Esophagus squamous epithelium (tissue), 5 donors: ENCODE data around the gene CSAD. TPM values are rescaled to one million over a fixed set of nuclear protein-coding genes. Genes with fewer than 3 reads are reported as not detected.

Source experiments
- DNase-seq: peaks from one replicate; lab custom pipeline; 2025; lab: John Stamatoyannopoulos, UW
- H3K27ac ChIP-seq, 4 donors: fragments of 200-600 bp; sonication (generic); one replicate each; pipeline ENCODE4 v1.5.1; 2016 to 2019; ENCODE audit warnings: mild to moderate bottlenecking in 1 of 4
- H3K27me3 ChIP-seq, 4 donors: fragments of 200-600 bp; sonication (generic); 1 replicate in 3 of 4; 2 replicates in 1 of 4; pipeline versions ENCODE4 v1.5.1 to v1.6.0; 2017 to 2021; ENCODE audit warnings: antibody characterized with exemption in 1 of 4
- H3K36me3 ChIP-seq, 3 donors: fragments of 200-600 bp; sonication (generic); one replicate each; pipeline ENCODE4 v1.5.1; 2016 to 2019
- H3K4me1 ChIP-seq, 3 donors: fragments of 200-600 bp; sonication (generic); one replicate each; pipeline ENCODE4 v1.5.1; 2017 to 2019
- H3K4me3 ChIP-seq, 4 donors: fragments of 200-600 bp; sonication (generic); 1 replicate in 3 of 4; 2 replicates in 1 of 4; pipeline ENCODE4 v1.5.1; 2016 to 2019; ENCODE audit warnings: mild to moderate bottlenecking in 2 of 4, moderate library complexity in 1 of 4
- H3K9me3 ChIP-seq, 3 donors: fragments of 200-600 bp; sonication (generic); one replicate each; pipeline ENCODE4 v1.5.1; 2016 to 2019
- CTCF ChIP-seq, 6 experiments: fragments of 450-650 bp in 4 of 6; fragments of 200-600 bp in 2 of 6; sonication (generic) in 2 of 6; IDR thresholded peaks; one replicate each; pipeline ENCODE4 v1.5.1; 2016 to 2019; ENCODE audit warnings: antibody characterized with exemption in 6 of 6, mild to moderate bottlenecking in 4 of 6, moderate library complexity in 4 of 6
- POLR2A ChIP-seq, 4 donors: fragments of 450-650 bp; IDR thresholded peaks; one replicate each; pipeline ENCODE4 v1.6.1; 2017; ENCODE audit warnings: antibody characterized with exemption in 4 of 4, mild to moderate bottlenecking in 4 of 4, moderate library complexity in 3 of 4
- WGBS, 2 donors: methylation state at CpG; one replicate each; pipeline ENCODE4 v1.1.5; 2018; 5-methylcytosine and 5-hydroxymethylcytosine counted together
- intact Hi-C: fragments of 100-400 bp; cut with DNase I; formaldehyde crosslinking; loops from one replicate; pipeline ENCODE4 v1.15.0; 2022
- total RNA-seq, 4 donors: library from RNA; depleted of rRNA; stranded (reverse); fragments of >200 nt; gene quantifications; one replicate each; pipeline ENCODE4 v1.1.0, GENCODE V29; 2016
- donor health status: DM: yes; HTN: yes; CAD: no.

CSAD gene
- total RNA-seq, 4 donors from 2014 or later = 11.4 to 30.5 (median 15.7) TPM

GRCh38 chr12:53227341-53227740 is 46.6 kb upstream of the CSAD start:
- WGBS, 2 donors = 100% methylated on average over 1 of the region's 11 CpGs; no CpG with 5 or more reads in 1 of the 2 donors
- intact Hi-C loops = no loop called here
- TF ChIP-seq POLR2A (IDR thresholded peaks at IDR 0.05) (no peak), CTCF (IDR thresholded peaks at IDR 0.05) (no peak)
- peak overlapping the region; percentile 95 to 100 (median 98) for H3K27ac ChIP-seq
- H3K9me3 ChIP-seq = no peaks in the 10 kb centered on the region
- no peaks in the 10 kb centered on the region for H3K27me3 ChIP-seq
- H3K36me3 ChIP-seq = peaks cover 0 to 42% (median 11%) of the 10 kb centered on the region in 3 donors
- H3K4me1 ChIP-seq = peaks cover 58 to 99% (median 74%) of the 10 kb centered on the region in 3 donors
- no peak for DNase-seq
- no peak overlapping the region for H3K4me3 ChIP-seq

- WGBS, 2 donors = 70 to 76% methylated on average over 2 to 4 of the region's 4 CpGs
- peak overlapping the region; percentile 95 to 100 (median 98) for H3K27ac ChIP-seq
- H3K27me3 ChIP-seq = no peaks in the 10 kb centered on the region
- H3K36me3 ChIP-seq = peaks cover 0 to 42% (median 11%) of the 10 kb centered on the region in 3 donors
- DNase-seq = no peak
- H3K4me3 ChIP-seq = no peak overlapping the region
- TF ChIP-seq CTCF (IDR thresholded peaks at IDR 0.05) = no peak
- TF ChIP-seq POLR2A (IDR thresholded peaks at IDR 0.05) = no peak
- H3K9me3 ChIP-seq = no peaks in the 10 kb centered on the region
- peaks cover 61 to 100% (median 80%) of the 10 kb centered on the region in 3 donors for H3K4me1 ChIP-seq
- intact Hi-C loops = no loop called here
Measured at GRCh38 chr12:53226815-53227214, 46.1 kb upstream of the CSAD start.

GRCh38 chr12:53225635-53226424 is 45.1 kb upstream of the CSAD start:
- no peak for DNase-seq
- Histone ChIP-seq H3K4me3 (peak overlapping the region in 2 of 4 donors; percentile 14 to 20), H3K27me3 (no peaks in the 10 kb centered on the region), H3K4me1 (peaks cover 66 to 97% (median 80%) of the 10 kb centered on the region in 3 donors), H3K36me3 (peaks cover 0 to 42% (median 11%) of the 10 kb centered on the region in 3 donors), H3K9me3 (no peaks in the 10 kb centered on the region), H3K27ac (peak overlapping the region; percentile 97 to 100 (median 99))
- intact Hi-C loops = no loop called here
- TF ChIP-seq CTCF (IDR thresholded peaks at IDR 0.05) (peak in 2 of 6 experiments; percentile 11 to 25), POLR2A (IDR thresholded peaks at IDR 0.05) (peak in 1 of 4 donors; percentile 29)
- 56 to 57% methylated on average over 9 to 10 of the region's 10 CpGs for WGBS, 2 donors

- H3K36me3 ChIP-seq = peaks cover 0 to 42% (median 11%) of the 10 kb centered on the region in 3 donors
- H3K4me3 ChIP-seq = peak overlapping the region in 3 of 4 donors; percentile 5 to 20 (median 14)
- H3K9me3 ChIP-seq = no peaks in the 10 kb centered on the region
- TF ChIP-seq CTCF (IDR thresholded peaks at IDR 0.05) (no peak), POLR2A (IDR thresholded peaks at IDR 0.05) (no peak)
- no peaks in the 10 kb centered on the region for H3K27me3 ChIP-seq
- H3K27ac ChIP-seq = peak overlapping the region; percentile 97 to 100 (median 99)
- peaks cover 66 to 97% (median 76%) of the 10 kb centered on the region in 3 donors for H3K4me1 ChIP-seq
- intact Hi-C loops = no loop called here
- WGBS, 2 donors = 40 to 61% methylated on average over 10 of the region's 10 CpGs
- no peak for DNase-seq
Measured at GRCh38 chr12:53224897-53225634, 44.3 kb upstream of the CSAD start.
